ENCODE data around the gene CLCA4.
"Not testable (repeated sequence)": the region's sequence is repeated elsewhere in the genome, so short reads cannot be mapped to it uniquely, and the experiment has no call there.

Gene CLCA4, protein sequence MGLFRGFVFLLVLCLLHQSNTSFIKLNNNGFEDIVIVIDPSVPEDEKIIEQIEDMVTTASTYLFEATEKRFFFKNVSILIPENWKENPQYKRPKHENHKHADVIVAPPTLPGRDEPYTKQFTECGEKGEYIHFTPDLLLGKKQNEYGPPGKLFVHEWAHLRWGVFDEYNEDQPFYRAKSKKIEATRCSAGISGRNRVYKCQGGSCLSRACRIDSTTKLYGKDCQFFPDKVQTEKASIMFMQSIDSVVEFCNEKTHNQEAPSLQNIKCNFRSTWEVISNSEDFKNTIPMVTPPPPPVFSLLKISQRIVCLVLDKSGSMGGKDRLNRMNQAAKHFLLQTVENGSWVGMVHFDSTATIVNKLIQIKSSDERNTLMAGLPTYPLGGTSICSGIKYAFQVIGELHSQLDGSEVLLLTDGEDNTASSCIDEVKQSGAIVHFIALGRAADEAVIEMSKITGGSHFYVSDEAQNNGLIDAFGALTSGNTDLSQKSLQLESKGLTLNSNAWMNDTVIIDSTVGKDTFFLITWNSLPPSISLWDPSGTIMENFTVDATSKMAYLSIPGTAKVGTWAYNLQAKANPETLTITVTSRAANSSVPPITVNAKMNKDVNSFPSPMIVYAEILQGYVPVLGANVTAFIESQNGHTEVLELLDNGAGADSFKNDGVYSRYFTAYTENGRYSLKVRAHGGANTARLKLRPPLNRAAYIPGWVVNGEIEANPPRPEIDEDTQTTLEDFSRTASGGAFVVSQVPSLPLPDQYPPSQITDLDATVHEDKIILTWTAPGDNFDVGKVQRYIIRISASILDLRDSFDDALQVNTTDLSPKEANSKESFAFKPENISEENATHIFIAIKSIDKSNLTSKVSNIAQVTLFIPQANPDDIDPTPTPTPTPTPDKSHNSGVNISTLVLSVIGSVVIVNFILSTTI

GRCh38 chr1:86546787-86547221 lies at the start of gene CLCA4:
Gene CLCA4, plus strand, starts transcription at chr1:86547078. Its CDS starts 42 bp downstream, at chr1:86547120.
- H3K36me3 ChIP-seq: no peaks in the 10 kb centered on the region
- H3K9ac ChIP-seq: no peak within 1 kb of the TSS
- no peaks in the 10 kb centered on the region for H3K4me1 ChIP-seq
- H3K9me3 ChIP-seq (replicated peaks in 1 of 11): peaks cover 0 to 15% (median 0%) of the 10 kb centered on the region in 11 experiments; a peak in 7 of 22 replicates
- H3K4me2 ChIP-seq: no peak within 1 kb of the TSS
- no peak for TF ChIP-seq Cebpa-rat (IDR thresholded peaks at IDR 0.05)
- H3K27ac ChIP-seq: no peak within 1 kb of the TSS
- H3K4me3 ChIP-seq: no peak within 1 kb of the TSS
- H3K27me3 ChIP-seq: no peaks in the 10 kb centered on the region
- no peaks in the 10 kb centered on the region for H4K20me1 ChIP-seq

DNA sequence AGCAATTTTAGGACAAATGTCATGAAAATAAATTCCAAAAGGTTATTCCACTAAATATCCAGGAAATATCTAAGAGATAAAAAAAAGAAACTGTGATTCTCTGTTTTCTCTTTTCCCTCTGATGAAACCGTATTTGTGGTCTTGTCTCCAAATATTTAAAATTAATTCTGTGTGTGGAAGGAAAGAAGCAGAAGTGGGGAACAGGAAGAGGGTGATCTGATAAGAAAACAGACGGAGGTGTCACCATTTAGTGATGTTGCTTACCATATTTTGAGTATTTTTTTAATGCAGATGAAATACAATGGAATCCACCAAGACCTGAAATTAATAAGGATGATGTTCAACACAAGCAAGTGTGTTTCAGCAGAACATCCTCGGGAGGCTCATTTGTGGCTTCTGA lies 48.6 kb upstream of the CLCA4 start:
- H3K4me3 ChIP-seq: no peak overlapping the region
- TF ChIP-seq Cebpa-rat (IDR thresholded peaks at IDR 0.05): no peak
- no peaks in the 10 kb centered on the region; a peak in 1 of 22 replicates for H3K27me3 ChIP-seq
- H4K20me1 ChIP-seq: no peaks in the 10 kb centered on the region
- H3K9me3 ChIP-seq (replicated peaks in 1 of 11): no peaks in the 10 kb centered on the region
- H3K4me2 ChIP-seq: peak overlapping the region in 5 of 11 experiments; percentile 2 to 28 (median 22); a peak in 4 of 22 replicates
- no peaks in the 10 kb centered on the region for H3K36me3 ChIP-seq
- H3K9ac ChIP-seq: no peak overlapping the region
- no peak overlapping the region for H3K27ac ChIP-seq
- peaks cover 0 to 24% (median 6%) of the 10 kb centered on the region in 10 experiments; a peak in 9 of 20 replicates for H3K4me1 ChIP-seq

DNA sequence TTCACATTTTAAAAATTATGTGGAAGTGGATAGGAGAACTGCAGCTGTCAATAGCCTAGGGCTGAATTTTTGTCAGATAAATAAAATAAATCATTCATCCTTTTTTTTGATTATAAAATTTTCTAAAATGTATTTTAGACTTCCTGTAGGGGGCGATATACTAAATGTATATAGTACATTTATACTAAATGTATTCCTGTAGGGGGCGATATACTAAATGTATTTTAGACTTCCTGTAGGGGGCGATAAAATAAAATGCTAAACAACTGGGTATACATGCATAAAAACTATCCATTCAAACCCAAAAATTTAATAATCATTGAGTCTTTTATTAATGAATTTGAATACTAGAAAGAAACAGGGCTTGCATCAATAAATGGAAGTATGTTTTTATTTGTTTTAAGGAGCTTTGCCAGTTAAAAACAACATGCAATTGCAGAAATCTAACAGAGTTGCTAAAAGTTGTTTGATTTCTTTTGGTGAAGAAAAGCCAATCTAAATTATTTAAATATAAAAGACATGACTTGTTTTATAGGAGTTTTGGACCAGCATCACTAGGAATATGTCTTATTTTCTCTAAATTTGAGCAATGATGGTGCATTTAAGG lies 46.8 kb upstream of the CLCA4 start:
- peak overlapping the region in 1 of 11 experiments; percentile 13; a peak in 1 of 22 replicates for H3K4me2 ChIP-seq
- no peaks in the 10 kb centered on the region for H4K20me1 ChIP-seq
- H3K9ac ChIP-seq: no peak overlapping the region
- H3K36me3 ChIP-seq: no peaks in the 10 kb centered on the region
- no peak overlapping the region for H3K27ac ChIP-seq
- peaks cover 0 to 34% (median 6%) of the 10 kb centered on the region in 10 experiments; a peak in 9 of 20 replicates for H3K4me1 ChIP-seq
- H3K9me3 ChIP-seq (replicated peaks in 1 of 11): no peaks in the 10 kb centered on the region
- H3K4me3 ChIP-seq: no peak overlapping the region
- peaks cover 0 to 7% (median 0%) of the 10 kb centered on the region in 11 experiments; a peak in 3 of 22 replicates for H3K27me3 ChIP-seq
- no peak for TF ChIP-seq Cebpa-rat (IDR thresholded peaks at IDR 0.05)

GRCh38 chr1:86500714-86501113 lies 46.2 kb upstream of the CLCA4 start:
- no peak overlapping the region for H3K27ac ChIP-seq
- H3K4me3 ChIP-seq: no peak overlapping the region
- H3K9me3 ChIP-seq (replicated peaks in 1 of 11): no peaks in the 10 kb centered on the region
- H3K9ac ChIP-seq: no peak overlapping the region
- no peaks in the 10 kb centered on the region for H4K20me1 ChIP-seq
- H3K4me2 ChIP-seq: peak overlapping the region in 1 of 11 experiments; percentile 13; a peak in 2 of 22 replicates
- H3K27me3 ChIP-seq: peaks cover 0 to 7% (median 0%) of the 10 kb centered on the region in 11 experiments; a peak in 3 of 22 replicates
- TF ChIP-seq Cebpa-rat (IDR thresholded peaks at IDR 0.05): no peak
- H3K4me1 ChIP-seq: peaks cover 0 to 34% (median 6%) of the 10 kb centered on the region in 10 experiments; a peak in 9 of 20 replicates
- no peaks in the 10 kb centered on the region for H3K36me3 ChIP-seq

- not testable (repeated sequence) for H3K4me3 ChIP-seq; H3K9ac ChIP-seq; H3K9me3 ChIP-seq (replicated peaks in 1 of 11); H3K36me3 ChIP-seq; H4K20me1 ChIP-seq; H3K27me3 ChIP-seq; H3K27ac ChIP-seq
- Histone ChIP-seq H3K4me1 (peaks cover 0 to 34% (median 6%) of the 10 kb centered on the region in 10 experiments; a peak in 9 of 20 replicates), H3K4me2 (peak overlapping the region in 2 of 11 experiments; percentile 43 to 47; a peak in 2 of 22 replicates)
Measured at GRCh38 chr1:86502125-86502646, 44.7 kb upstream of the CLCA4 start.

GRCh38 chr1:86502721-86503405 lies 44.0 kb upstream of the CLCA4 start:
- H3K9me3 ChIP-seq (replicated peaks in 1 of 11): no peaks in the 10 kb centered on the region
- H3K9ac ChIP-seq: no peak overlapping the region

GRCh38 chr1:86503406-86504136 lies 43.3 kb upstream of the CLCA4 start:
- peaks cover 0 to 29% (median under 1%) of the 10 kb centered on the region in 10 experiments; a peak in 9 of 20 replicates for H3K4me1 ChIP-seq
- H3K9me3 ChIP-seq (replicated peaks in 1 of 11): no peaks in the 10 kb centered on the region
- H3K36me3 ChIP-seq: no peaks in the 10 kb centered on the region
- peaks cover 0 to 7% (median 0%) of the 10 kb centered on the region in 11 experiments; a peak in 3 of 22 replicates for H3K27me3 ChIP-seq
- H3K9ac ChIP-seq: no peak overlapping the region
- no peak overlapping the region for H3K27ac ChIP-seq
- no peak for TF ChIP-seq Cebpa-rat (IDR thresholded peaks at IDR 0.05)
- H3K4me2 ChIP-seq: peak overlapping the region in 3 of 11 experiments; percentile 14 to 47 (median 43); a peak in 5 of 22 replicates
- H4K20me1 ChIP-seq: no peaks in the 10 kb centered on the region
- no peak overlapping the region for H3K4me3 ChIP-seq

More at GRCh38 chr1:86502721-86503405, 44.0 kb upstream of the CLCA4 start:
- peaks cover 0 to 34% (median 6%) of the 10 kb centered on the region in 10 experiments; a peak in 9 of 20 replicates for H3K4me1 ChIP-seq
- TF ChIP-seq Cebpa-rat (IDR thresholded peaks at IDR 0.05): no peak
- no peaks in the 10 kb centered on the region for H4K20me1 ChIP-seq
- H3K4me2 ChIP-seq: peak overlapping the region in 3 of 11 experiments; percentile 14 to 47 (median 43); a peak in 5 of 22 replicates
- H3K27me3 ChIP-seq: peaks cover 0 to 7% (median 0%) of the 10 kb centered on the region in 11 experiments; a peak in 3 of 22 replicates
- no peak overlapping the region for H3K4me3 ChIP-seq
- no peak overlapping the region for H3K27ac ChIP-seq
- no peaks in the 10 kb centered on the region for H3K36me3 ChIP-seq
